HG03097 (cell line): ENCODE data around the gene EFHC1.

Source experiments
- ATAC-seq: cut with Tn5 transposase; IDR thresholded peaks from one replicate; pipeline ENCODE4 v1.9.1; 2021; ENCODE audit not compliant: unreplicated experiment, low FRiP score

EFHC1 gene

DNA sequence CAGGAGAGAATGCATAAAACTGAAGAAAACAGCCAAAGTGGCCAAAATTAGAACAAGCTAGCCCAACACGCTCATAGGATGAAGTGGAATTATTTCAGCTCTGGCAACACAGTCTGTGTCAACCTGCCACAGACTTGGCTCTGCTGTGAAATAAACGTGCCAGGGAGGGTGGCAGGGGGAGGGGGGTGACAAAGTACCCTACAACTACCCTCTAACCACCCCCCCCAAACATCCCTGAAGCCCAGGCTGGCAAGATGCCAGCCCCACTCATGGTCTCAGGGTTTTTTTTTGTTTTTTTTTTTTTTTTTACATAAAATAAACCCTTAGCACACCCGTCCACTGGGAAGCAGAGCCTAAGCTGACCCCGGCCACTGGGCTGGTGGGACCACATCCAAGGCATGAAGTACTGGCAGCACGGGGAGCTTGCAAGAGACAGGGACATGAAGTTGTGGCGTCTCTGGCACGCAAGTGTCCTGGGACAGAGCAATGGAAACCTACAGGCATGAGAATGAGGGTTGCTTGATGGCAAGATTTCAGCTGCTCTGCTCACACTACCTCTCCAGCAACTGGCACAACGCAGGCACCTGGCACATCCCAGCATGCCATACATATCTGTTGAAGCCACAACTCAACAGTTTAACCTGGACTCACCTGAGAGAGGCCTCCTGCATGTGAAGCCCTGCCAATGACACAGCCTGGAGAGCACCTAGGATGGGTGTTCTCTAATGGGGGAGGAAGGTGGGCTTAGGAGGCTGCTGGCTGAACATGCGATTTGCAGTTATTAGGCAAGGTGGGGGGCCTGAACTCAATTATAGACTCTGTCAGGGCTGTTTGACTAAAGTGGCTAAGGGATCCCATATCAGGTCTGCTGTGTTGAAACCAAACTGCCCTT lies 80.3 kb downstream of the EFHC1 start:
- ATAC-seq, result no peak

- no peak for ATAC-seq
Observed at GRCh38 chr6:52502306-52503029, 82.3 kb downstream of the EFHC1 start.

- no peak for ATAC-seq
Observed at GRCh38 chr6:52503323-52503747, 83.2 kb downstream of the EFHC1 start.

GRCh38 chr6:52503851-52504781 lies 84.0 kb downstream of the EFHC1 start:
- no peak for ATAC-seq

GRCh38 chr6:52504782-52505136 lies 84.6 kb downstream of the EFHC1 start:
- no peak for ATAC-seq

DNA sequence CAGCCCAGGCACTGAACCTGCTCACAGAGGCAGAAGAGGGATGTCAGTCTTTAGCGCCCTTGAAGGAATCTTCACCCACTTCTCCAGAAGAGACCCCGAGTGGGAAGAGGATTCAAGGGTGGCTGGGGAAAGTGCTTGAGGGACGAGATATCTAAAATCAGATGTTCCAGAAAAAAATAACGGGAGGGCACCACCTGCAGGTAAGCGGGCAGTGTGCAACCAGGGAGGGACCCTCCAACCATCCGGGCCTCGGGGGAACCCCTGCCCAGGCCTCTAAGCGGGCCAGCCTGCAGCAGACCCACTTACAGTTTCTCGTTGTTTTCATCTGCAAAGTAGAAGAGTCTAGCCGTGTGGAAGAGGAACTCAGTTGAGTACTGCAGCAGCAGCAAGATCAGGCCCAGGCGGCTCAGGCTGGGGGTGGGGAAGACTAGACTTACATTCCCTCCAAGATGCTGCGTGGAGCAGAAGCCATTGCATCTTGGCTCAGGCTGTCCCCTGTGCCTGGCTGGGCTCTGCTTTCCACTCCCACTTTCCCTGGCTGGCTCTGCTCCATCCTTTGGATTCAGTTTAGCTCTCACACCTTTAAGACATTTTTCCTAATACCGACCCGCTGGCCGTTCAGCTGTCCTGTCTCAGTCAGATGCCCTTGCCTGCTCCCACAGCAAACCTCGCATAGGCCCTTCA lies 85.7 kb downstream of the EFHC1 start:
- no peak for ATAC-seq

- no peak for ATAC-seq
Observed at GRCh38 chr6:52506476-52506875, 86.3 kb downstream of the EFHC1 start.

- no peak for ATAC-seq
Observed at GRCh38 chr6:52507557-52508260, 87.6 kb downstream of the EFHC1 start.

DNA sequence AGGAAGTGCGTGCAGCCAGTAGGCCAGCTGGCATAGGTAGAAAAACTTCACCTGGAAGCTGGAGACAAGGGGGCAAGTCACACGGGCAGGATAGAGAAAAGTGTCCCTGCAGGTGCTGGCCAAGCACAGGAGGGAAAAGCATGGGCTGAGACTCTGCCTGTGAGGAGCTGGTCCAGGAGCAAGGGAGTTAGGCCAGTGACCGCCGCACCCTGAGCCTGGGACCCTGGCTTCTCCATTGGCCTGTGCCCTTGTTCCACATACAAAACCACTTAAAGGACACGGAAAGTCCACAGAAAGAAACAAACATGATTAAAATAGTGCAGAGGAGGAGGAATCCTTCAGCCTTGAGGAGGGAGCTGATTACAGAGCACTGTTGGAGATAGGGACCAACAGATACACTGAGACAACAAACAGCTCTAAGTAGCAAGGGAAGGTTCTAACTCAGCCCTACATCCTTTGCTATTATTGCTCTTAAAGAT lies 88.2 kb downstream of the EFHC1 start:
- no peak for ATAC-seq

- no peak for ATAC-seq
Observed at GRCh38 chr6:52509281-52510212, 89.4 kb downstream of the EFHC1 start.

DNA sequence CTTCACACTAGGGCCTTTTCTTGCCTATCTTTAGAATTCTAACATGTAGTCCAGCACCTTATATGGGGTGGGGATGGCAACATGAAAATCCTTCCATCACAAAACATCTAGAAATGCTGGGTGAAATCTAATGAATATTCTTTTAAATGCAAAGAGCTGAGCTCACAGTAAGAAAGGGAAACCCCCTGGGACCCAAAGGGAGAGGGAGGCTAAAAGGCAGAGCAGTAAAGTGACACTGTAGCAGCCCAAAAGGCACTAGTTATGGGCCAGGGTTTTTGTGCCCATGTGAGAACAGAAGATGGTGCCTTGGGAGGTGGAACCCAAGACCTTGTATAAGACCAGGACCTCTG lies 90.0 kb downstream of the EFHC1 start:
- no peak for ATAC-seq

- ATAC-seq, result no peak
Observed at GRCh38 chr6:52511163-52511562, 91.0 kb downstream of the EFHC1 start.

- ATAC-seq, result no peak
Observed at GRCh38 chr6:52511572-52512151, 91.5 kb downstream of the EFHC1 start.

GRCh38 chr6:52512199-52512598 lies 92.1 kb downstream of the EFHC1 start:
- no peak for ATAC-seq

DNA sequence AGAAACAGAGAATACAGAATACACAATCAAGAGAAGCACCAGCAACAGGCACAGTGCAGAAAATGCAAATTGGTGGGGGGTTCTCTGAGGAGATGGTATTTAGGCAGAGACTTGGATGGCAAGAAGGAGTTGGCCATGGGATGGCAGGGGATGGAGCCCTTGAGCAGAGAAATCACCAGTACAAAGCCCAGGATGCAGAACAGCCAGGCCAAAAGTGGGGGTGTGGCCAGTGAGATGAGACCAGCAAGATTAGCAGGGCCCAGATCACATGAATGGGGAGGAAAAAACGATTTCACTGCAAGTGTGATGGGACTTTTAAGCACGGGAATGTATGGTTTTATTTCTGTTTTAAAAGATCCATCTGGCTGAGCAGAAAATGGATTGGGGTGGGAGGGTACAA lies 93.3 kb downstream of the EFHC1 start:
- no peak for ATAC-seq

DNA sequence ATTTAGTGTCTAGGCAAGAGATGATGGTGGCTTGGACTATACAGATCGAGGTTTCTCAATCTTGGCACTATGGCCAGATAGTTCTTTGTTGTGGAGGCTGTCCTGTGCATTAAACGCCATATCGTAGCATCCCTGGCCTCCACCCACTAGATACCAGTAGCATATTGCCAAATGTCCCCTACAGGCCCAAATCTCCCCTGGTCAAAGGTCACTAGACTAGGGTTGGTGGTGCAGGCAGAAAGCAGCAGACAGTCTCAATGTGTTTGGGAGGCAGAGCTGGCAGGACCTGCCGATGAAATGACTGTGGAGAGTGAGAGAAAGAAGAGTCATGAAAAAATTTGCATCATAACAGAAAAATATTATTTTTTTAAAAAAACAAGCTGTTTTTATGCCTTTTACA lies 93.8 kb downstream of the EFHC1 start:
- no peak for ATAC-seq

DNA sequence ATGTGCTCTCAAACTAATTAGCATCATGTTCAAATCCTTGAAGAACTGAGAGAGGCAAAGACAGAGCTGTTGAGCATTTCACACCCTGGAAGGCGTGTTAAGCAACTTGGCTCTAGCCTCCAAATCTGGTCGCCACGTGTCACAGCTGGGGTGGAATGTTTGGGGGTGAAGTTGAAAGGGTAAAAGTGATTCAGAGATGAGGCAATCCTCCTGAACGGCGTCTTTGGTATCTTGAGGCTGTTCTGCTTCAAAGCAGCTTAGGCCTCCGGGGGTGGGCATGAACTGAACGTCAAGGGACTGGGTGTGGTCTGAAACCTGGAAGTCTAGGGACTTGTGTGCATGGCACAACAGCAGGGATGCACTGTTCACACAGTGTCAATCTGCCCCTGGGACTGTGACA lies 94.4 kb downstream of the EFHC1 start:
- no peak for ATAC-seq

- ATAC-seq, result no peak
Observed at GRCh38 chr6:52515219-52515960, 95.2 kb downstream of the EFHC1 start.
